Measurements from ENCODE around the gene NPPB. TPM values are rescaled to one million over a fixed set of nuclear protein-coding genes. Genes with fewer than 3 reads are reported as not detected.

NPPB gene
- total RNA-seq, 1 donor from 2014 or later, result 5.4 TPM

DNA sequence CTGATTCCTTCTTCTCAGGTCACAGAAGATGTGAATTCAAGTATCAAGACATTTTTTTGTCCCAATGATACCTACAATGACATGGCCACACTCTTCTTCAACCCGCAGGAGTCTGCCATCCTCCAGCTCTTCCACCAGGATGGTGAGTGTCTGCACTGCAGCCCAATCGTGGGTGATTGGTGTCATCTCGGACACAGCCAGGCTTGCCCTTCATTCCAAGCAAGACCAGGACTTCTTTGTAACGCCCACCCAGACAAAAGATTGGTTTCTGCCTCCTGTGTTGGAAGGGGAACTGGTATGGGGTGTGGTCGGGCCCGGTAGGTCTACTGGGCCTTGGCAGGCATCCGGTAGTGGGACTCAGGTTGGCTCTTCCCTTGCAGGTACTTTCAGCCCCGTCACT, 25.2 kb downstream of the NPPB start:
- H3K27me3 ChIP-seq (ENCODE audit: control insufficient read depth, insufficient read depth, low read length), result no peaks in the 10 kb centered on the region
- no peak overlapping the region for H3K4me3 ChIP-seq (ENCODE audit: low read depth, low read length)
- peaks cover 4% of the 10 kb centered on the region for H3K36me3 ChIP-seq (ENCODE audit: control insufficient read depth, insufficient read depth, low read length)
- no peak for DNase-seq (ENCODE audit: low read depth)
- TF ChIP-seq, protein P1, sequence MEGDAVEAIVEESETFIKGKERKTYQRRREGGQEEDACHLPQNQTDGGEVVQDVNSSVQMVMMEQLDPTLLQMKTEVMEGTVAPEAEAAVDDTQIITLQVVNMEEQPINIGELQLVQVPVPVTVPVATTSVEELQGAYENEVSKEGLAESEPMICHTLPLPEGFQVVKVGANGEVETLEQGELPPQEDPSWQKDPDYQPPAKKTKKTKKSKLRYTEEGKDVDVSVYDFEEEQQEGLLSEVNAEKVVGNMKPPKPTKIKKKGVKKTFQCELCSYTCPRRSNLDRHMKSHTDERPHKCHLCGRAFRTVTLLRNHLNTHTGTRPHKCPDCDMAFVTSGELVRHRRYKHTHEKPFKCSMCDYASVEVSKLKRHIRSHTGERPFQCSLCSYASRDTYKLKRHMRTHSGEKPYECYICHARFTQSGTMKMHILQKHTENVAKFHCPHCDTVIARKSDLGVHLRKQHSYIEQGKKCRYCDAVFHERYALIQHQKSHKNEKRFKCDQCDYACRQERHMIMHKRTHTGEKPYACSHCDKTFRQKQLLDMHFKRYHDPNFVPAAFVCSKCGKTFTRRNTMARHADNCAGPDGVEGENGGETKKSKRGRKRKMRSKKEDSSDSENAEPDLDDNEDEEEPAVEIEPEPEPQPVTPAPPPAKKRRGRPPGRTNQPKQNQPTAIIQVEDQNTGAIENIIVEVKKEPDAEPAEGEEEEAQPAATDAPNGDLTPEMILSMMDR (IDR thresholded peaks at IDR 0.05; ENCODE audit: insufficient read depth, low read length, poor library complexity, severe bottlenecking), result no peak

DNA sequence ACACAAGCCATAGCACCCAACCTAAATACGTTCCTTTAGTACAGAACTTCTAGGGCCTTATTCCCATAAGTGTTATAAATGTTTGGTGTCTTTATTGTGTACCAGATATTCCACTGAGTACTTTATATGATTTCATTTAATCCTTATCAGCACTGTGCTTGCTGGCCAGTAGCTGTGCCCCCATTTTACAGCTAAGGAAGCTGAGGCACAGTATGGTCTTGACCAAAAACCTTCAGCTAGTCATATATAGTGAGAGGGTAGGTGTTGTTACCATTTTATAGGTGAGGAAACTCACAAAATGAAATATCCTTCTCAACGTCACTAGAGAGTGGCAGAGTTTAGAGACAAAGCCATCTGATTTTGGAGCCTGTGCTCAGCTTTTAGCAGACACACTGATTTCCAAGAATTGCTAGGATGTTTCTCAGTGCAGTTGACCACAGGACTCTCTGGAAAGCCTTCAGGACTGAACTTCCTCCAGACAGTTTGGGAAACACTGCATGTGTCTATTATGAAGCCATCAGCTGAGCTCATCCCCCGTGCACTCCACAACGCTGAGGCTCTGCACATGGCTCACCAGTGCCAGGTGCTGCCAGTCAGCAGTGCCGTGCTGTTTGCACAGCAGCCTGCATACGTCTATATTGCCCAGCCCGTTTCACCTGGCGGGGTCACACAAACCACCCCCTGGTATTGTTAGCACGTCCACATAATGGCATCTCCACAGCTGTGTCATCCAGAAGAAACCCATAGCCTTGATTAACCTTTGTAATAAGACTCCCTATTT, 26.6 kb downstream of the NPPB start:
- DNase-seq (ENCODE audit: low read depth), result no peak
- no peaks in the 10 kb centered on the region for H3K27me3 ChIP-seq (ENCODE audit: control insufficient read depth, insufficient read depth, low read length)
- H3K4me3 ChIP-seq (ENCODE audit: low read depth, low read length), result no peak overlapping the region
- TF ChIP-seq, protein P1 (IDR thresholded peaks at IDR 0.05; ENCODE audit: insufficient read depth, low read length, poor library complexity, severe bottlenecking), result no peak
- H3K36me3 ChIP-seq (ENCODE audit: control insufficient read depth, insufficient read depth, low read length), result peaks cover 8% of the 10 kb centered on the region

DNA sequence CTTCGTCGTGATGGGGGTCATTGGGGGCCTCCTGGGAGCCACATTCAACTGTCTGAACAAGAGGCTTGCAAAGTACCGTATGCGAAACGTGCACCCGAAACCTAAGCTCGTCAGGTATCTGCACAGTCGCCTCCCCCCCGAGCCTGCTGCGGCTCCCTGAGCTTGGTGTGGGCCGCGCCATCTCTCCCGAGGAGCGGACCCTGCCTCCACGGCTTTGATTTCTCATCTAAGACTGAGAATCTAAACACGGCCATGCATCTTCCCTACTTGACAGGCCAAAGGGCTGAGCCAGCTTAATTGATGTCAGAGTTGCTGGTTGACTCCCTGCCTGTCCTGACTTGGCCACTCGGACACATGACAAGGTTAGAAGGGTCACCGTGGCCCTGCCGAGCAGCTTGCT, 30.2 kb downstream of the NPPB start:
- no peak for DNase-seq (ENCODE audit: low read depth)
- no peaks in the 10 kb centered on the region for H3K27me3 ChIP-seq (ENCODE audit: control insufficient read depth, insufficient read depth, low read length)
- peaks cover 6% of the 10 kb centered on the region for H3K36me3 ChIP-seq (ENCODE audit: control insufficient read depth, insufficient read depth, low read length)
- TF ChIP-seq, protein P1 (IDR thresholded peaks at IDR 0.05; ENCODE audit: insufficient read depth, low read length, poor library complexity, severe bottlenecking), result no peak
- H3K4me3 ChIP-seq (ENCODE audit: low read depth, low read length), result no peak overlapping the region

DNA sequence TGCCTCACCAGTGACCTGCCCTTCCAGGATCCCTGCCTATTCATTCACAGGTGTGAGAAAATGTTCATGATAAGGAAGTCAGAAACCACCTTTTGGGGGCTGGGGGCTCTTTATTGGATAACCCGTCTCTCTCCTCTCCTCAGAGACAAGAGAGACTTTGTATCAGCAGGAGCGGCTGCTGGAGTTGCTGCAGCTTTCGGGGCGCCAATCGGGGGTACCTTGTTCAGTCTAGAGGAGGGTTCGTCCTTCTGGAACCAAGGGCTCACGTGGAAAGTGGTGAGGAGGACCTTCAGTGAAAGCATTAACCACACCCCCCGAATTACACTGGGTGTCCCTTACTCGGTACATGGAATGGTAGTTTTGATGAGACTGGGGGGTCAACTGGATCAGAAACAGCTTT, 31.8 kb downstream of the NPPB start:
- no peaks in the 10 kb centered on the region for H3K27me3 ChIP-seq (ENCODE audit: control insufficient read depth, insufficient read depth, low read length)
- no peak overlapping the region for H3K4me3 ChIP-seq (ENCODE audit: low read depth, low read length)
- H3K36me3 ChIP-seq (ENCODE audit: control insufficient read depth, insufficient read depth, low read length), result peaks cover 6% of the 10 kb centered on the region
- DNase-seq (ENCODE audit: low read depth), result no peak
- TF ChIP-seq, protein P1 (IDR thresholded peaks at IDR 0.05; ENCODE audit: insufficient read depth, low read length, poor library complexity, severe bottlenecking), result no peak

DNA sequence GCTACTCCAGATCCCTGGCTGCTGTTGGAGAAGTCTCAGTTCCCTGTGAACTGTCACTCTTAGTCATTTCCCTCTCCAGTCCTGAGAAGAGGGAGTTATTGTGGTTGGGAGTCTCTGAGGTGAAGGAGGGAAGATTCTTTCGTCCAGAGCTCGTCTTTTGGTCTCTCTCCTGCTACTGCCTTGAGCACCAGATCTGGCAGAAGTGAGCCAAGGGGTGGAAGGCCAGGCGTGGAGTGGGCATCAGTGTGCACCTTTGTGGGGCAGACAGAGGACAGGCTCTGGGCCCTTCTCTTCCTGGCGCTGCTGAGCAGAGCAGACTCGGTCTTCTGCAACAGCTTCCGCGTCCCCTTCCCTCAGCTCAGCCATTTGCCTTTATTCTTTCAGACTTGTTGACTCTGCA, 33.6 kb downstream of the NPPB start:
- TF ChIP-seq, protein P1 (IDR thresholded peaks at IDR 0.05; ENCODE audit: insufficient read depth, low read length, poor library complexity, severe bottlenecking), result no peak
- DNase-seq (ENCODE audit: low read depth), result no peak
- no peaks in the 10 kb centered on the region for H3K27me3 ChIP-seq (ENCODE audit: control insufficient read depth, insufficient read depth, low read length)
- H3K4me3 ChIP-seq (ENCODE audit: low read depth, low read length), result no peak overlapping the region
- peaks cover 6% of the 10 kb centered on the region for H3K36me3 ChIP-seq (ENCODE audit: control insufficient read depth, insufficient read depth, low read length)

Measured in kidney epithelial cell (primary cell).